MM.1S (cell line): ENCODE results near the gene MED16.

ENCODE experiments used
- EZH2phosphoT487 ChIP-seq: fragments of 300-600 bp; sonication (generic); IDR thresholded peaks from 2 replicates; pipeline ENCODE4 v1.6.1; 2018; ENCODE audit warnings: antibody characterized with exemption, low read length
- TF ChIP-seq, protein P1 (sequence below): fragments of 300-600 bp; sonication (generic); IDR thresholded peaks from 2 replicates; pipeline ENCODE4 v1.5.1; 2016; ENCODE audit warnings: antibody characterized with exemption, low read length, mixed read lengths

DNA sequence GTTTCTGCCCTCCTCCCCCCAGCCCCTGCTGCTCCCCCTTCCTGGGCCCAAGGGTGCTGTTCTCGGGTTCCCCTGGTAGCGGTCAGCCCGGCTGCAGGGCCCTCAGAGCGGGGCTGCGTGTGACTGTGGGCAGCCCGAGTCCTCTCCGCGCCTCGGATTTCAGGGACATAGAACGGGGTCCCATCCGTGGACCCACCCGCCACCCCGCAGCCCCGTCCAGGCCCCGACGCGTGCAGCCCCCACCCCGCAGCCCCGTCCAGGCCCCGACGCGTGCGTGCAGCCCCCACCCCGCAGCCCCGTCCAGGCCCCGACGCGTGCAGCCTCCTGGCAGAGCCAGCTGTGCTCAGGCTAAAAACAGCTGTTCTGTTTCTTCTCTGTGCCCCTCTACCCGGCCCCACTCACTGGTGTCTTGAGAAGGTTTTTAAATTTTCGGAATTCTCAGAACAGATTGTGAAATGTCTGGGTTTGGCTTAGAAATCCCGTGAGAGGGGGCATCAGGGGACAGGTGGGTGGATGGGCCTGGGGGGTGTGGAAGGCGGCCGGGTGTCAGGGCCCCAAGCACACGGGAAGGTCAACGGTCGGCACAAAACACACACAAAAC lies 57.7 kb downstream of the MED16 start:
- TF ChIP-seq, protein P1, sequence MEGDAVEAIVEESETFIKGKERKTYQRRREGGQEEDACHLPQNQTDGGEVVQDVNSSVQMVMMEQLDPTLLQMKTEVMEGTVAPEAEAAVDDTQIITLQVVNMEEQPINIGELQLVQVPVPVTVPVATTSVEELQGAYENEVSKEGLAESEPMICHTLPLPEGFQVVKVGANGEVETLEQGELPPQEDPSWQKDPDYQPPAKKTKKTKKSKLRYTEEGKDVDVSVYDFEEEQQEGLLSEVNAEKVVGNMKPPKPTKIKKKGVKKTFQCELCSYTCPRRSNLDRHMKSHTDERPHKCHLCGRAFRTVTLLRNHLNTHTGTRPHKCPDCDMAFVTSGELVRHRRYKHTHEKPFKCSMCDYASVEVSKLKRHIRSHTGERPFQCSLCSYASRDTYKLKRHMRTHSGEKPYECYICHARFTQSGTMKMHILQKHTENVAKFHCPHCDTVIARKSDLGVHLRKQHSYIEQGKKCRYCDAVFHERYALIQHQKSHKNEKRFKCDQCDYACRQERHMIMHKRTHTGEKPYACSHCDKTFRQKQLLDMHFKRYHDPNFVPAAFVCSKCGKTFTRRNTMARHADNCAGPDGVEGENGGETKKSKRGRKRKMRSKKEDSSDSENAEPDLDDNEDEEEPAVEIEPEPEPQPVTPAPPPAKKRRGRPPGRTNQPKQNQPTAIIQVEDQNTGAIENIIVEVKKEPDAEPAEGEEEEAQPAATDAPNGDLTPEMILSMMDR, result no peak
- no peak for TF ChIP-seq EZH2phosphoT487
